Ovary (tissue), 9 donors: ENCODE data around the gene GLI1. TPM values are rescaled to one million over a fixed set of nuclear protein-coding genes. Genes with fewer than 3 reads are reported as not detected.
"Not testable (repeated sequence)": the region's sequence is repeated elsewhere in the genome, so short reads cannot be mapped to it uniquely, and the experiment has no call there.

ENCODE experiments used
- DNase-seq, 5 donors: peaks; one replicate each; pipeline ENCODE4 v3.0.0-alpha.2; 2019 to 2020
- H3K27ac ChIP-seq, 2 donors: fragments of 200-600 bp; one replicate each; pipeline versions ENCODE4 v1.5.1 to v1.8.0; 2019 to 2022
- H3K27me3 ChIP-seq: fragments of 200-600 bp; one replicate; pipeline ENCODE4 v1.8.0; 2022
- H3K36me3 ChIP-seq: fragments of 200-600 bp; sonication (generic); one replicate; pipeline ENCODE4 v1.5.1; 2019
- H3K4me1 ChIP-seq: one replicate; pipeline ENCODE4 v1.8.1; 2013; ENCODE audit warnings: mild to moderate bottlenecking, moderate library complexity; ENCODE audit not compliant: insufficient read depth
- H3K4me3 ChIP-seq: fragments of 200-600 bp; sonication (generic); one replicate; pipeline ENCODE4 v1.5.1; 2017
- H3K9me3 ChIP-seq, 2 donors: fragments of 200-600 bp in 1 of 2; sonication (generic) in 1 of 2; one replicate each; pipeline versions ENCODE4 v1.5.1 to v1.8.1; 2013 to 2019; ENCODE audit warnings: mild to moderate bottlenecking in 1 of 2, moderate library complexity in 1 of 2
- CTCF ChIP-seq, 3 donors: fragments of 450-650 bp in 2 of 3; fragments of 200-600 bp in 1 of 3; IDR thresholded peaks; one replicate each; pipeline versions ENCODE4 v1.5.1 to v1.8.0; 2016 to 2022; ENCODE audit warnings: antibody characterized with exemption in 3 of 3, mild to moderate bottlenecking in 1 of 3
- EP300 ChIP-seq: sonication (generic); formaldehyde crosslinking; IDR thresholded peaks from one replicate; pipeline ENCODE4 v1.6.1; 2017; ENCODE audit warnings: antibody characterized with exemption
- POLR2A ChIP-seq: fragments of 450-650 bp; IDR thresholded peaks from one replicate; pipeline ENCODE4 v1.6.1; 2017; ENCODE audit warnings: antibody characterized with exemption, mild to moderate bottlenecking, moderate library complexity
- WGBS, 3 donors: extraction: QIAGEN DNeasy Blood & Tissue Kit in 1 of 3; methylation state at CpG; one replicate each; pipeline versions ENCODE4 v1.1.5 to v1.1.7; 2013 to 2017; 5-methylcytosine and 5-hydroxymethylcytosine counted together
- intact Hi-C, 4 donors: fragments of 100-400 bp; cut with DNase I; formaldehyde crosslinking; loops; one replicate each; pipeline versions ENCODE4 v1.11.0 to v1.15.1; 2022 to 2023
- polyA plus RNA-seq, 2 donors: library from polyadenylated mRNA; stranded (reverse); fragments of 200-250 nt in 1 of 2; fragments of 350-450 nt in 1 of 2; fragmentation: Illumina TruSeq in 1 of 2; extraction: RNeasy Lipid Tissue Mini Kit (QIAGEN cat#74804) in 1 of 2; gene quantifications; one replicate each; pipeline ENCODE4 v1.2.3, GENCODE V29; 2013 to 2014
- total RNA-seq, 7 donors: library from RNA; depleted of rRNA in 2 of 7; stranded (reverse); fragments of >200 nt in 2 of 7; fragmentation: NEBNext Ultra II Directional in 3 of 7; extraction: Animal tissue kit (Norgen Biotek cat#: 25700) in 3 of 7; gene quantifications; one replicate each; pipeline versions ENCODE4 v1.1.0 to v1.2.4, GENCODE V29; 2016 to 2023
- donor health status: DM: no; HTN: no; CAD: no; lungs with moderate emphysema.
- donor health status: DM: no; HTN: no; CAD: no.
- donor health status: Bipolar disorder and iron deficiency.
- donor health status: DM: yes; HTN: yes; CAD: no.
- donor health status: DM: no; HTN: no; CAD: no.
- donor health status: DM: yes; HTN: yes; CAD: no.

The GLI1 gene
- total and polyA plus RNA-seq, 9 donors: 0.48 to 4.1 (median 1.5) TPM; not detected in 1

GRCh38 chr12:57491393-57492280 is 32.1 kb downstream of the GLI1 start:
- TF ChIP-seq CTCF (IDR thresholded peaks at IDR 0.05) (no peak), EP300 (no peak), POLR2A (no peak)
- no peak for DNase-seq
- 88 to 91% (median 90%) methylated on average over 15 of the region's 15 CpGs for WGBS, 3 donors
- H3K27me3 ChIP-seq: no peaks in the 10 kb centered on the region
- no peak overlapping the region for H3K4me3 ChIP-seq
- H3K27ac ChIP-seq: no peak overlapping the region
- H3K9me3 ChIP-seq: no peaks in the 10 kb centered on the region
- H3K36me3 ChIP-seq: no peaks in the 10 kb centered on the region
- intact Hi-C loops: no loop called here
- peaks cover 5% of the 10 kb centered on the region for H3K4me1 ChIP-seq

- intact Hi-C loops, H3K4me3 ChIP-seq, H3K9me3 ChIP-seq, H3K27me3 ChIP-seq, H3K36me3 ChIP-seq, H3K27ac ChIP-seq, H3K4me1 ChIP-seq, DNase-seq: not testable (repeated sequence)
- 90 to 95% (median 93%) methylated on average over 29 to 45 of the region's 48 CpGs for WGBS, 3 donors
Measured at GRCh38 chr12:57495051-57495701, 35.6 kb downstream of the GLI1 start.

DNA sequence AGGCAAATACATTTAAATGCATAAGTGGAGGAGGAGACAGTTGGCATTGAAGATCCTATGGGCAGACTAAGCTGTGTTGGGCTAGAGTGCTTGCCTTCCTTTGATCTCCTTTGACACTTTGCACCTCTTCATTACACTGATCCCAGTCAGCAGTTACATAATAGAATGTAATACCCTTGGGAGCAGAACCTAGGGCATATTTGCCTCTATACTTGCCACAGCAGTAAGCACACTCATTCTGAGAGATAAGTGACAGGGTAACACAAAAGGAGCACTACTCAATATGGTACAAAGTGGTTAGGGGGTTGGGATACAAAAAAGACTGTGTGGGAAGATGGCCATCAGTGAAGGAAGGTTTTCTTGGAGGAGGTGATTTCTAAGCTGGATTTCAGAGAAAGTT is 37.2 kb downstream of the GLI1 start:
- Histone ChIP-seq H3K9me3 (no peaks in the 10 kb centered on the region), H3K36me3 (no peaks in the 10 kb centered on the region), H3K27me3 (no peaks in the 10 kb centered on the region), H3K4me3 (no peak overlapping the region), H3K27ac (no peak overlapping the region), H3K4me1 (no peaks in the 10 kb centered on the region)
- intact Hi-C loops: no loop called here
- TF ChIP-seq CTCF (IDR thresholded peaks at IDR 0.05) (no peak), POLR2A (no peak), EP300 (no peak)
- DNase-seq: no peak

DNA sequence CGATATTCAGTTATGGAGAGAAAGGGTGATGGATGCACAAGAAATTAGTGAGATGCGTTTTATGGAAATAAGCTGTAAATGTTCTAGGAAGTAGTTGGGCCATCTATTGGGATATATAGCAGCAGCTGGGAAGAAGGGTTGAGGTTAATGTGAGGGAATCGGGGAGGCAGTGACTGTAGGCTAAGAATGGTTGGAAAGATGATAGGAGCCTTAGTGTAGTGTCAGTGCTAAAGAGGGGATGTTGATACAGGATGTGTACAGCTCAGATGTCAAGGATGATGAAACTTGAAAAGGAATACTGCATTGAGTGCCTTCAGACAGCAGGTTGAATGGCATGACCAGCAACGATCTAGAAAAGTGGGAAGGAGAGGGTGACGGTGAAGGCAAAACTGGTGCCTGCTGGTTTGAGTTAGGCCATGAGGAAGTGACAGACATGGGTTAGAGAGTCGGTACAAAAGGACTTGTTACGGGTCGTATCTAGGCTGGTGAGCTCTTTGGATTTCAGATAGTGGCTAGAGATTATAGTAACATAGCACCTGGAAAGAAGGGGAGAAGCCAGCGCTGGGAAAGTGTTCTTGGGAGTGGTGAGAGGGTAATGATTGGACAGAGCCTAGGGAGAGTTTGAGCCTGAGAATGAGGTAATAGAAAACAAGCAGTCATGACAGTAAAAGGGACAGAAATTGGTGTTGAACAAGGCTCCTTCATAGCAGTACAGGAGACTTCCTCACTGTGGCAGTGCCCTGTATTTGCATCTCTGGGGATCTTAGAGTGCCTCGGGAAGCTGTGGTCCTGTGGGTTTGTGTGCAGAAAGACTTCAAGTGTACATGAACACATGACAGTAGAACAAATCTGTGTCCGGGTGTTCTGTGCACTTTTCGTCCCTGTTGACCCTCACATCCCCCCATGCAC is 37.9 kb downstream of the GLI1 start:
- 84 to 92% (median 86%) methylated on average over 12 of the region's 12 CpGs for WGBS, 3 donors
- Histone ChIP-seq H3K9me3 (no peaks in the 10 kb centered on the region), H3K4me3 (no peak overlapping the region), H3K27ac (no peak overlapping the region), H3K27me3 (no peaks in the 10 kb centered on the region), H3K36me3 (no peaks in the 10 kb centered on the region), H3K4me1 (no peaks in the 10 kb centered on the region)
- DNase-seq: no peak
- TF ChIP-seq EP300 (no peak), CTCF (IDR thresholded peaks at IDR 0.05) (no peak), POLR2A (no peak)
- intact Hi-C loops: no loop called here
